HEK293T (cell line): Measurements from ENCODE around the gene PRRC2B.

Source experiments
- BHLHE40 ChIP-seq: fragments of 450-650 bp; IDR thresholded peaks from 2 replicates; pipeline ENCODE4 v1.6.1; 2016; ENCODE audit warnings: mild to moderate bottlenecking, moderate library complexity, borderline replicate concordance
- FOXA1 ChIP-seq: fragments of 450-650 bp; IDR thresholded peaks from 2 replicates; pipeline ENCODE4 v1.6.1; 2016; ENCODE audit warnings: mild to moderate bottlenecking
- FOXK2 ChIP-seq: fragments of 450-650 bp; IDR thresholded peaks from 2 replicates; pipeline ENCODE4 v1.6.1; 2016; ENCODE audit warnings: mild to moderate bottlenecking
- TARDBP ChIP-seq: fragments of 450-650 bp; IDR thresholded peaks from 2 replicates; pipeline ENCODE4 v1.6.1; 2016

DNA sequence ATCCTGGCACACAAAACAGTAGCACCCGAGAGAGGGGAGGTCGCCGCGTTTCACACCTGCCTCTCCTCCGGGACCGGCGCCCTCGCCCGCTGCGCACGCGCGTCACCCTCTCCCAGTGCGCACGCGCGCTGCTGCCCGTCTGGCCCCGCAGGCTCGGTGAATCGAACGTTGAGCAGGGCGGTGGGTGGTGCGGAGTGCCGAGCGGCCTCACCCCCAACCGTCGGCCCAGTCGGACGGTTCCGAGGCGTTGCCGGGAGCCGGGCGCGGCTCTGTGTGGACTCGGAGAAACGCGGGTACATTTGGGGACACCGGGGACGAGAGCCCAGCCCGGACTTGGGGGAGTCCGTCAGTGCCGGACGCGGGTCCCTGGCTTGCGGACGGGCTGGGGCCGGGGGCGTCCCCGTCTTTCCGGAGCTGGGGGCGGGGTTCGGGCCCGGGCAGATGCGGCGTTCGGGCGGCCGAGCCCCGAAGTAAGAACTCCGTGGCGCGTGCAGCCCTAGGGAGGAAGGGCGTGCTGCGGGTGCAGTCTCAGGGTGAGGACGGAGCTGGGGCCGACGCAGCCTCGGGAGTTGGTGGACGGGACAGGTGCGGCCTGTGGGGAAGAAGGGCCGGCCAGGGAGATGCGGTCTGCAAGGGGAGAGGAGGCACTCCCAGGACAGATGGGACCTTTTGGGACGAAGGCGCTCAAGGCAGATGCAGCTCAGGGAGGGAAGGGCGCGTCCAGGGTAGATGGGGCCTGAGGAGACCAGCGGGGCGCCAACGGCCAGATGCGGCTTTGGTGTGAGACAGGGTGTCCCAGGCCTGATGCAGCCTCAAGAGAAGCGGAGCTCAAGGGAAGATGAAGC, 109.1 kb downstream of the PRRC2B start, which contains the start of gene POMT1:
- TF ChIP-seq FOXK2 (no peak), BHLHE40 (no peak), FOXA1 (no peak), TARDBP (no peak)
